Activated CD8-positive, alpha-beta T cell treated with anti-CD3 and anti-CD28 coated beads, Interleukin-2, amount 10 ng/mL, durations not matched to agents 7 days and 5 days (primary cell): ENCODE measurements around the gene TRAPPC10. TPM values are rescaled to one million over a fixed set of nuclear protein-coding genes. Genes with fewer than 3 reads are reported as not detected.

ENCODE experiments used
- ATAC-seq: fragments of 150-1000 bp; cut with Tn5 transposase; one replicate; pipeline ENCODE4 v1.10.0; 2021; ENCODE audit warnings: moderate library complexity
- CTCF ChIA-PET: fragments of 350-600 bp; sonication (Branson Sonifier 250); formaldehyde crosslinking; loops from one replicate; lab custom pipeline; 2021; ENCODE audit warnings: antibody characterized with exemption; lab: Charles Lee
- POLR2A ChIA-PET: fragments of 350-600 bp; sonication (Branson Sonifier 250); formaldehyde crosslinking; loops from one replicate; lab custom pipeline; 2021; ENCODE audit warnings: antibody characterized with exemption; lab: Charles Lee
- DNase-seq: peaks from one replicate; pipeline ENCODE4 v3.0.0-alpha.2; 2020
- H3K27ac Mint-ChIP-seq: one replicate; pipeline ENCODE4 v1.8.0; 2021; ENCODE audit warnings: mild to moderate bottlenecking, mixed read lengths
- H3K27me3 Mint-ChIP-seq: one replicate; pipeline ENCODE4 v1.8.0; 2021; ENCODE audit warnings: low read depth, mixed read lengths
- H3K36me3 Mint-ChIP-seq: one replicate; pipeline ENCODE4 v1.8.0; 2021; ENCODE audit warnings: low read depth, mixed read lengths
- H3K4me1 Mint-ChIP-seq: one replicate; pipeline ENCODE4 v1.8.0; 2021; ENCODE audit warnings: low read depth, mixed read lengths
- H3K4me3 Mint-ChIP-seq: one replicate; pipeline ENCODE4 v1.8.0; 2021; ENCODE audit warnings: mild to moderate bottlenecking, mixed read lengths
- H3K9me3 Mint-ChIP-seq: one replicate; pipeline ENCODE4 v1.8.0; 2022; ENCODE audit warnings: mixed read lengths; ENCODE audit not compliant: insufficient read depth
- total RNA-seq, 2 experiments: library from RNA; stranded (reverse); gene quantifications; one replicate each; pipeline ENCODE4 v1.2.3, GENCODE V29; 2021

The TRAPPC10 gene
- total RNA-seq, 2 experiments from 2014 or later, result 72.2 to 82.7 TPM

DNA sequence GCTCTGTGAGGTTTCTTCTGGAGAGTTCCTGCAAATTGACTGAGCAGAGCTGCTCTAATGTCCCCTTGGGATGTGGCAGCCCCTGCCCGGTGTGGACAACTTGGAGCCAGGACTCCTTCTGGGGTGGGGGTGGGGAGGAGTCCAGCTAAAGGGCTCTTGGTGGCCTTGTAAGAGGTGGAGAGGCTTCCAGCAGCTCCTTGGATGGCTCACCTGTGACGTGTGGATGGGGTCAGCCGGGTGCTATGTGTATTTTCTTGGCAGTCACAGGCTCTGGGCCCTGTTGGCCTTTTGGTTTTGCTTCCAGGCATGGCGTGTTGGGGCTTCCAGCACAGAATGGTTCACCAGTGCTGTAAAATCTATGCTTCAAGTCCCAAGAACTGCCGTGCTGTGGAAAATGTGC, 38.2 kb downstream of the TRAPPC10 start:
- H3K36me3 Mint-ChIP-seq, result peaks cover 28% of the 10 kb centered on the region
- CTCF ChIA-PET, result no interaction called here

DNA sequence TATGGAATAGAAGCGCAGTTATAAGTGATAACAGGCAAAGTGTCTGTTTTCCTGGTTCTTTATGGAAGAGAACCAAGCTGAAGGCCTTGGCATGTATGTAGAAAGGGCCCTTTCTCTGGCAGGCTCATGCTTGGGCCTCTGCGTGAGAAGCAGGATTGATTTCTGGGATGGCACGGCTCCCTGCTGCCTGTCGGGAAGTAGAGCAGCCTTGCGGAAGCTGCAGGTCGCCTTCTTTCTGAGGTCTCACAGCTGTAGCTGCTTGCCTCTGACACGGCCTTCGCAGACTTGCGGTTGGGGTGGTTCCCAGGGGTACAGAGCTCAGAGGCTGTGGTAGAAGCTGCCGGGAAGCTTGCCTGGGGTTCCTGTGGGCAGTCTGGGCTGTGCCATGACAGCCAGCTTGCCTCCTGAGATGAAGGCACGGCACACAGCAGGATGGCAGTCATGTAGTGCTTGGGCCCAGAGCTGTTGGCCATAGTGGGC, 39.4 kb downstream of the TRAPPC10 start:
- DNase-seq, result no peak
- H3K4me1 Mint-ChIP-seq, result peaks cover 11% of the 10 kb centered on the region
- ChIA-PET POLR2A (no interaction called here), CTCF (no interaction called here)
- no peaks in the 10 kb centered on the region for H3K9me3 Mint-ChIP-seq
- no peaks in the 10 kb centered on the region for H3K27me3 Mint-ChIP-seq
- H3K36me3 Mint-ChIP-seq, result peaks cover 35% of the 10 kb centered on the region
- no peak overlapping the region for H3K27ac Mint-ChIP-seq
- no peak for ATAC-seq
- H3K4me3 Mint-ChIP-seq, result no peak overlapping the region

More for the DNA sequence above, 38.2 kb downstream of the TRAPPC10 start:
- peaks cover 11% of the 10 kb centered on the region for H3K4me1 Mint-ChIP-seq
- peak overlapping the region; percentile 46 for H3K27ac Mint-ChIP-seq
- no peaks in the 10 kb centered on the region for H3K9me3 Mint-ChIP-seq
- H3K4me3 Mint-ChIP-seq, result no peak overlapping the region
- no peaks in the 10 kb centered on the region for H3K27me3 Mint-ChIP-seq
- POLR2A ChIA-PET, result no interaction called here
- no peak for ATAC-seq
- DNase-seq, result no peak

DNA sequence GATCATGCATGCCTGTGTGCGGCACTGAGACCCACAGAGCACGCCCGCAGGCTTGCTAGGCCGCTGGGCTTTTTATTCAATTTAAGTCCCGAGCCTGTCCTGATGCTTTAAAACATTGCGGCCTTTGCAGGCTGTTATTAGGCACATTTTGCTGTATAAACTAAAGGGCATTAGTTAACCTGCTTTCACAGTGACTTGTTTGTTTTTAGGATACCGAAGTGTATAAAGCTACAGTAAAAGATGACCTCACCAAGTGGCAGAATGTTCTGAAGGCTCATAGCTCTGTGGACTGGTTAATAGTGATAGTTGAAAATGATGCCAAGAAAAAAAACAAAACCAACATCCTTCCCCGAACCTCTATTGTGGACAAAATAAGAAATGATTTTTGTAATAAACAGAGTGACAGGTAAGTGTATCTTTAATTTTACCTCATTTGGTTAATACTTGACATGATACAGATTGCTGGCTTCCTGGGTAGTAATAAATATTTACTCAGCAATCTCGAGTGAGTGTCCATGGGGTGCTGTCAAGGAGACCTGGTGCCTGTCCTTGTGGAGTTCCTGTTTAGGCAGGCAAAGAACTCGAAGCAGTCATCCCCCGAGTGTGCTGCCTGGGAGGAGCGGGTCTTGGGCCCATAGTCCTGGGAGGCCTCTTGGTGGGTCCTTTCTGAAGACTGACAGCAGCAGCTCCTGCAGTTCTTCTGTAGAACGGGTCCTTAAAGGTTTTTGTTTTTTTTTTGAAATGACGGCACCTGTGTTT, 40.1 kb downstream of the TRAPPC10 start:
- peaks cover 40% of the 10 kb centered on the region for H3K36me3 Mint-ChIP-seq
- H3K4me1 Mint-ChIP-seq, result peaks cover 11% of the 10 kb centered on the region
- no peaks in the 10 kb centered on the region for H3K9me3 Mint-ChIP-seq
- CTCF ChIA-PET, result no interaction called here
- DNase-seq (no peak), ATAC-seq (no peak)
- no peak overlapping the region for H3K27ac Mint-ChIP-seq
- H3K4me3 Mint-ChIP-seq, result no peak overlapping the region
- H3K27me3 Mint-ChIP-seq, result no peaks in the 10 kb centered on the region
- POLR2A ChIA-PET, result no interaction called here

DNA sequence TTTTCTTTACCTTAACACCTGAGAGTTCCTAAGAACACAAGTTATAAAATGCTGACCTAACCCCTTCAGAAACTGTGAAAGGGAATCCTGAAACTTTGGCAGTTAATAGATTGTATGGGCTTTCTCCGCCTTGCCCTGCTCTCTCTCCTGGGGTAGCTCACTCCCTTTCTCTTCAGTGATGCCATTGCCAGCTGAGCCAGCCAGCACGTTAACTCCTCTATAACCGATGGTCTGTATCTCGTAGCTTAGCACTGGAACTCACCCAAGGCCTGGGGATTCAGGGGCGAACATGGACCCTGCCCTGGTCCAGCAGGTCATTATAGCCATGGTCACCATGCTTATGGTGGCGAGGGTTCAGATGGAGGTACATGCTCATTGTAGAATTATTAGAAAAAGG, 40.7 kb downstream of the TRAPPC10 start:
- Mint-ChIP-seq H3K27me3 (no peaks in the 10 kb centered on the region), H3K4me1 (peaks cover 14% of the 10 kb centered on the region)

DNA sequence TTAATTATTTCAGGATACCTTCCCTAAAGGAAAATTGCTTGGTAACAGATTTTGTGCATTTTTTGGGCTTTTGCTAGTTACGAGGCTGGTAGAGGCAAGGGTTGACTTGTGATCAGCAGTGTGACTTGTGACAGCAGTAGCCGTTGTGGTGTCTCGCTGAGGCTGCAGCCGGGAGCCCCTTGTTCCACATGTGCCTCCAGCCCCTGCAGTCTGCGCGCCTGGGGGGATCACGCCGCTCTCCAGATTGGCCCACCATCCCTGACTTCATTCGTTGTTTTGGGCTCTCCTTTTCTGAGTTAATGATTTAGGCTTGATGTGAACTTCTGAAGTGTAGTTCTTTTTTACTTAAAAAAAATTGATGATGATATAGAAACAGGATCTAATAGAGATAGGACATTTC, 41.5 kb downstream of the TRAPPC10 start:
- H3K36me3 Mint-ChIP-seq, result peaks cover 44% of the 10 kb centered on the region
- H3K4me1 Mint-ChIP-seq, result peaks cover 16% of the 10 kb centered on the region
- DNase-seq, result no peak
- no peaks in the 10 kb centered on the region for H3K27me3 Mint-ChIP-seq
- no peaks in the 10 kb centered on the region for H3K9me3 Mint-ChIP-seq
- H3K27ac Mint-ChIP-seq, result no peak overlapping the region
- ATAC-seq, result no peak
- no peak overlapping the region for H3K4me3 Mint-ChIP-seq
- POLR2A ChIA-PET, result no interaction called here
- CTCF ChIA-PET, result interaction anchor here (1.2 kb wide), 1 partner anchor 78 kb away, joined by 3 read pairs; no protein-coding TSS in a partner anchor

More for the DNA sequence above, 40.7 kb downstream of the TRAPPC10 start:
- no peak overlapping the region for H3K4me3 Mint-ChIP-seq
- ATAC-seq (no peak), DNase-seq (no peak)
- ChIA-PET POLR2A (no interaction called here), CTCF (no interaction called here)
- H3K36me3 Mint-ChIP-seq, result peaks cover 39% of the 10 kb centered on the region
- H3K9me3 Mint-ChIP-seq, result no peaks in the 10 kb centered on the region
- no peak overlapping the region for H3K27ac Mint-ChIP-seq

DNA sequence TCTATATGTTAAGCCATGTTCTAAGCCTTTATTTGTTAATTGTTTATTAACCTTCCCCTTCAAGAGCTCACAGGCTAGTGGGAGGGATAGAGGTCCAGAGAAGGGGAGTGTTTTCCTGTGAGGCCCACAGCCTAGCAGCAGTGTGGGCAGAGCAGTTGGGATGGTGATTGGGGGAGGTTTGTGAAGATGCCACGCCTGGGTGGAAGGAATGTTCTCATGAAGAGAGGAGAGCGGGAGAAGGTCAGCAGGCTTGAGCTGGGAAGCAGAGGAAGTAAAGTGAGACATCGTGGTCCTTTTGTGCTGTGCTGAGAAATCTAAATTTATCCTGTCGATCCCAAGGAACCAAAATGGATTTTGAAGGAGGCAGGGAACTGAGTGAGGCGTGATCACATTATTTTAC, 42.6 kb downstream of the TRAPPC10 start:
- DNase-seq, result no peak
- Mint-ChIP-seq H3K36me3 (peaks cover 54% of the 10 kb centered on the region), H3K4me3 (no peak overlapping the region), H3K9me3 (no peaks in the 10 kb centered on the region), H3K27ac (peak overlapping the region; percentile 33), H3K4me1 (peaks cover 16% of the 10 kb centered on the region), H3K27me3 (no peaks in the 10 kb centered on the region)
- ATAC-seq, result no peak
- CTCF ChIA-PET, result no interaction called here
- POLR2A ChIA-PET, result interaction anchor here (0.9 kb wide), 1 partner anchor 9 kb away, joined by 4 read pairs; no protein-coding TSS in a partner anchor

DNA sequence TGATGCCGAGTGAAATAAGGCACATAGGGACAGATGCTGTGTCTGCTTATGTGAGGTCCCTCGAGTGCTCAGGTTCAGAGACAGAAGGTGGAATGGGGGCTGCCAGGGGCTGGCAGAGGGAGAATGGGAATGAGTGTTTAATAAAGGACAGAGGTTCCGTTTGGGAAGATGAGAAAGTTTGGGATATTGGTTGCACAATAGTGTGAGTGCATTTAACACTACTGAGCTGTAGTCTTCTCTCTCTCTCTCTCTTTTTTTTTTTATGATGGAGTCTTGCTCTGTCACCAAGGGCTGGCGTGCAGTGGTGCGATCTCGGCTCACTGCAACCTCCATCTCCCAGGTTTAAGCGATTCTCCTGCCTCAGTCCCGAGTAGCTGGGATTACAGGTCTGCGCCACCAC, 44.9 kb downstream of the TRAPPC10 start:
- H3K27ac Mint-ChIP-seq, result no peak overlapping the region
- ATAC-seq (no peak), DNase-seq (no peak)
- no peaks in the 10 kb centered on the region for H3K9me3 Mint-ChIP-seq
- ChIA-PET POLR2A (interaction anchor here (0.6 to 1.4 kb wide), 3 partner anchors 9 to 36 kb away, joined by 3 to 4 read pairs (median 3); no protein-coding TSS in a partner anchor), CTCF (no interaction called here)
- H3K4me3 Mint-ChIP-seq, result no peak overlapping the region
- no peaks in the 10 kb centered on the region for H3K27me3 Mint-ChIP-seq
- H3K4me1 Mint-ChIP-seq, result peaks cover 14% of the 10 kb centered on the region
- peaks cover 56% of the 10 kb centered on the region for H3K36me3 Mint-ChIP-seq

DNA sequence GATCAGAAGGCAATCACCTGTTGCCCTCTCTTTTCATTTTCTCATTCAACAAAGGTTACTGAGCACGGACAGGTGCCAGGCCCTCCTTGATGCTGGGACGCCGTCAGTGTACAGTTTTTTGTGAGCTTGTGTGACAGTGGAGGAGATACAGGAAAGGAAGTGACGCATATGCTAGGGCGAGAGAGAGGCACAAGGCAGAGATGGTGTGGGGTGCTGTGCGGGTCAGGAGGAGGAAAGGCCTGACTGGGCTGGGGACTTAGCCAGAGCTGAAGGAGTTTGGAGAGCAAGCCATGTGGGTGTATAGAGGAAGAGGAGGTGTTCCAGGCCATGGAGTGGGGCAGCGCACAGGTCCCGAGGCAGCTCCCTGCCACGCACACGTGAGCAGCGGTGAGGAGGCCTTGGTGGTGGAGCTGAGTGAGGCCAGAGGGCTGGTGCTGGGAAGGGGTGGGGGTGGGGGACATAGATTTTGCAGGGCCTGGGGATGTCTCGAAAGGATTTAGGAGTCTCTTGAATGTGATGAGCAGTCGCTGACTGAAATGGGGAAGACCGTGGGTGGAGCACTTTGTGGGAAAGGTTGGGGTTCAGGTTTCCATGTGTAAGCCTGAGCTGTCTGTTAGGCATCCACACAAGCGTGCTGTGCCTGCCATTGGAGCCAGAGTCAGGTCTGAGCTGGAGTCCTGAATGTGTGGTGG, 46.0 kb downstream of the TRAPPC10 start:
- H3K27me3 Mint-ChIP-seq, result no peaks in the 10 kb centered on the region
- ATAC-seq (no peak), DNase-seq (no peak)
- peaks cover 53% of the 10 kb centered on the region for H3K36me3 Mint-ChIP-seq
- ChIA-PET POLR2A (no interaction called here), CTCF (no interaction called here)
- no peaks in the 10 kb centered on the region for H3K9me3 Mint-ChIP-seq
- peak overlapping the region; percentile 57 for H3K27ac Mint-ChIP-seq
- H3K4me3 Mint-ChIP-seq, result no peak overlapping the region
- H3K4me1 Mint-ChIP-seq, result peaks cover 19% of the 10 kb centered on the region

DNA sequence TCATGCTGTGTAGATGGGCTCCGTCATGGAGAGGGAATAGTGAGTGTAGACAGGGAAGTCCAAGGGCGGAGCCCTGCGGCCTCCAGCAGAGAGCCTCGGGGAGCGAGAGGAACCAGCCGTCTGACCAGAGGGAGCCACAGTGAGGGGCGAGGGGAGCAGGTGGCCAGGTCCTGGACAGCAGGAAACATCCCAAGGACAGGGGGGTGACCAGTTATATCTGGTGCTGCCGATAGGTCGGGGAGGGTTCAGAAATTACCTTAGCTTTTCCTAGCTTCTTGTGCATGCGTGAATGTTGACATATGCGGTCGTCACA, 46.5 kb downstream of the TRAPPC10 start:
- Mint-ChIP-seq H3K4me1 (peaks cover 24% of the 10 kb centered on the region), H3K27ac (peak overlapping the region; percentile 51), H3K4me3 (no peak overlapping the region), H3K36me3 (peaks cover 55% of the 10 kb centered on the region), H3K9me3 (no peaks in the 10 kb centered on the region), H3K27me3 (no peaks in the 10 kb centered on the region)
- ChIA-PET CTCF (no interaction called here), POLR2A (no interaction called here)
- DNase-seq (no peak), ATAC-seq (no peak)

DNA sequence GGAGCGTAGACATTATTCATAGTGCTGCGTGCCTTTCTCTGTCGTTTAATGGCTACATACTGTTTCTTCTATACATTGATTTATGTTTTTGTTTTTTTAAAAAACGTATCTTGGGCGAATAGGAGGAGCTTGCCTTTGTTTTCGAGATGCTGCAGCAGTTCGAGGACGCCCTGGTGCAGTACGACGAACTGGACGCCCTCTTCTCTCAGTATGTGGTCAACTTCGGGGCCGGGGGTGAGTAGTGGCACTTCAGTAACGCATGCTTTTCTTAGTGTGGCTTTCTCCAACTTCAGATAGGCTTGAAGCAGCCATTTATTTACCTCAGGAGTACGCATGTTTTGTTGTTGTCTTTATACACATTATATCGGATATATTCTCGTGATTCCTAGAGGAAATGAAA, 46.9 kb downstream of the TRAPPC10 start:
- H3K4me3 Mint-ChIP-seq, result no peak overlapping the region
- ATAC-seq (no peak), DNase-seq (no peak)
- H3K27ac Mint-ChIP-seq, result no peak overlapping the region
- no peaks in the 10 kb centered on the region for H3K9me3 Mint-ChIP-seq
- POLR2A ChIA-PET, result interaction anchor here (1.0 kb wide), 1 partner anchor 25 kb away, joined by 3 read pairs; no protein-coding TSS in a partner anchor
- H3K27me3 Mint-ChIP-seq, result no peaks in the 10 kb centered on the region
- peaks cover 24% of the 10 kb centered on the region for H3K4me1 Mint-ChIP-seq
- CTCF ChIA-PET, result no interaction called here
- peaks cover 55% of the 10 kb centered on the region for H3K36me3 Mint-ChIP-seq

DNA sequence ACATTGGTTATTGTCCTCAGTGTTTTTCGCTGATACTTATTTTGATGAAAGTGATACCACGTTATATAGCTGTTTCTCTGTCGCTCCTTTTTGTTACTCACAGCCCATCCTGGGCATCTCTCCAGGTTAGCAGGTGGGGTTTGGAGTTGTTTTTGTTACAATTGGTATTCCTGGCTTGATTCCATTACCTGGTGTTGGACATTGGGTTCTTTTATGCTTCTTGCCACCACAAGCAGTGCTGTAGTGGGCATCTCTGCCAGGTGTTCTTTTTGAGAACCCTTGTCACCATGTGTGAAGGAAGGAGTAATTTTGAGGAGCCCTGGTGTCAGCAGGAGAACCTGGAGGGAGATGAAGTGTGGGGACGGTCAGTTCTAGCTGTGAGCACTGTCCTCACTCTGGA, 47.6 kb downstream of the TRAPPC10 start:
- Mint-ChIP-seq H3K27ac (no peak overlapping the region), H3K36me3 (peaks cover 57% of the 10 kb centered on the region), H3K9me3 (no peaks in the 10 kb centered on the region), H3K4me1 (peaks cover 27% of the 10 kb centered on the region), H3K4me3 (no peak overlapping the region), H3K27me3 (no peaks in the 10 kb centered on the region)
- CTCF ChIA-PET, result no interaction called here
- POLR2A ChIA-PET, result interaction anchor here (1.0 kb wide), 1 partner anchor 24 kb away, joined by 3 read pairs; no protein-coding TSS in a partner anchor
- ATAC-seq (no peak), DNase-seq (no peak)

DNA sequence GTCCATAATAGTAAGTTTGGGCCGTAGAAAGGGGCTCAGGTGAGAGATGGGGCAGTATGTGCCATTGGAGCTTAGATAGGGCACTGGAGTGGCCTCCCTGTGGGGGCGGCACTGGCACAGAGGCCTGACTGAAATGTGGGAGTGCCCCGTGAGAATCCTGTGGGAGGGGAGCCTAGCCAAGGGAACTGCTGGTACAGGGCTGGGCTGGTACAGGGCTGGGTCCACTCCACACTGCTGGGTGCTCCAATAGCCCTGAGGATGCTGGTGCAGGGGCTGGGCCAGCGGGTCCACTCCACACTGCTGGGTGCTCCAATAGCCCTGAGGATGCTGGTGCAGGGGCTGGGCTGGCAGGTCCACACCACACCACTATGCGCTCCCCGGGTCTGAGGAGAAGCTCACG, 50.3 kb downstream of the TRAPPC10 start:
- Mint-ChIP-seq H3K9me3 (no peaks in the 10 kb centered on the region), H3K27ac (peak overlapping the region; percentile 27), H3K27me3 (no peaks in the 10 kb centered on the region), H3K4me1 (peaks cover 52% of the 10 kb centered on the region), H3K4me3 (no peak overlapping the region), H3K36me3 (peaks cover 60% of the 10 kb centered on the region)
- ChIA-PET CTCF (interaction anchor here (1.5 to 1.8 kb wide), 2 partner anchors 19 to 49 kb away, joined by 4 to 6 read pairs; no protein-coding TSS in a partner anchor), POLR2A (no interaction called here)
- ATAC-seq (no peak), DNase-seq (no peak)
